Tibial nerve (tissue), 3 donors: ENCODE measurements around the gene TUBE1.

ENCODE experiments used
- CTCF ChIP-seq, 5 experiments: fragments of 200-600 bp in 3 of 5; fragments of 450-650 bp in 2 of 5; sonication (generic) in 3 of 5; IDR thresholded peaks; one replicate each; pipeline ENCODE4 v1.5.1; 2016 to 2019; ENCODE audit warnings: antibody characterized with exemption in 5 of 5, mild to moderate bottlenecking in 3 of 5, moderate library complexity in 2 of 5
- POLR2A ChIP-seq, 2 donors: fragments of 450-650 bp; IDR thresholded peaks; one replicate each; pipeline ENCODE4 v1.6.1; 2017; ENCODE audit warnings: antibody characterized with exemption in 2 of 2, mild to moderate bottlenecking in 2 of 2, moderate library complexity in 2 of 2

- TF ChIP-seq POLR2A (IDR thresholded peaks at IDR 0.05) (no peak), CTCF (IDR thresholded peaks at IDR 0.05) (no peak)
These were observed 60.3 kb downstream of the TUBE1 start for GRCh38 chr6:112026933-112027332.
